Keratinocyte (primary cell): ENCODE measurements around the gene KCNN1.

Source experiments
- EZH2 ChIP-seq: IDR thresholded peaks from one replicate; pipeline ENCODE4 v1.6.1; 2012; ENCODE audit warnings: inconsistent platforms, mild to moderate bottlenecking, low read length, moderate library complexity
- TF ChIP-seq, protein P1 (sequence below), 3 experiments: IDR thresholded peaks in 1 of 3; conservative IDR thresholded peaks in 1 of 3; optimal IDR thresholded peaks in 1 of 3; 2 replicates in 2 of 3; 3 replicates in 1 of 3; pipeline versions ENCODE3 to v1.5.1; 2011; ENCODE audit warnings: low read length in 3 of 3, mild to moderate bottlenecking in 3 of 3, moderate library complexity in 2 of 3, control low read depth in 1 of 3, inconsistent platforms in 1 of 3; ENCODE audit not compliant: insufficient read depth in 2 of 3; ENCODE audit errors: extremely low read depth in 1 of 3

DNA sequence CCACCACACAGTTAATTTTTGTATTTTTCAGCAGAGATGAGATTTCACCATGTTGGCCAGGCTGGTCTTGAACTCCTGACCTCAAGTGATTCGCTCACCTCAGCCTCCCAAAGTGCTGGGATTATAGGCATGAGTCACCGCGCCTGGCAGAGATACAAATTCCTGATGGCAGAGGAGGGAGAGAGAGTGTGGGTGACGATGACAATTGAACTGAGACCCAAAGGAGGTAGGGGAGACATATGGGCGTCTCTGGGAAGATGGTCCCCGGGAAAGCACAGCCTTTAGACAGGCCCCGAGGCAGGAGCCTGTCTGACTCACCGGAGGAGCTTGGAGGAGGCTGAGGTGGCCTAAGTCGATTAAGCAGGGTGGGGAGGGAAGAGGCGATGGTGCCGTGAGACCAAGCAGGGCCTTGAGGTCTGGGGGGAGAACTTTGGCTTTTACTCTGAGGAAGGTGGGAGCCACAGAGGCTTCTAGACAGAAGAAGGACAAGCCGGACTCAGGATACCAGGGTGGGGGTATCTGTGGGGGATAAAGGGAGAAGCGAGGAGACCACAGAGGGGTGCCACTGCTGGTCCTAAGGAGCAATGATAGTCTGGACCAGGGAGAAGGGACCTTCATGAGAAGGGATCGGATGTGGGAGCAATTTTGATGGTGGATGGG is 79.3 kb downstream of the KCNN1 start:
- TF ChIP-seq, protein P1, sequence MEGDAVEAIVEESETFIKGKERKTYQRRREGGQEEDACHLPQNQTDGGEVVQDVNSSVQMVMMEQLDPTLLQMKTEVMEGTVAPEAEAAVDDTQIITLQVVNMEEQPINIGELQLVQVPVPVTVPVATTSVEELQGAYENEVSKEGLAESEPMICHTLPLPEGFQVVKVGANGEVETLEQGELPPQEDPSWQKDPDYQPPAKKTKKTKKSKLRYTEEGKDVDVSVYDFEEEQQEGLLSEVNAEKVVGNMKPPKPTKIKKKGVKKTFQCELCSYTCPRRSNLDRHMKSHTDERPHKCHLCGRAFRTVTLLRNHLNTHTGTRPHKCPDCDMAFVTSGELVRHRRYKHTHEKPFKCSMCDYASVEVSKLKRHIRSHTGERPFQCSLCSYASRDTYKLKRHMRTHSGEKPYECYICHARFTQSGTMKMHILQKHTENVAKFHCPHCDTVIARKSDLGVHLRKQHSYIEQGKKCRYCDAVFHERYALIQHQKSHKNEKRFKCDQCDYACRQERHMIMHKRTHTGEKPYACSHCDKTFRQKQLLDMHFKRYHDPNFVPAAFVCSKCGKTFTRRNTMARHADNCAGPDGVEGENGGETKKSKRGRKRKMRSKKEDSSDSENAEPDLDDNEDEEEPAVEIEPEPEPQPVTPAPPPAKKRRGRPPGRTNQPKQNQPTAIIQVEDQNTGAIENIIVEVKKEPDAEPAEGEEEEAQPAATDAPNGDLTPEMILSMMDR (optimal IDR thresholded peaks at IDR 0.05 in 1 of 3, IDR thresholded peaks at IDR 0.05 in 1 of 3, conservative IDR thresholded peaks at IDR 0.05 in 1 of 3; ENCODE audit: extremely low read depth in 1 of 3, insufficient read depth in 2 of 3, low read length in 3 of 3), result no peak
- TF ChIP-seq EZH2, result no peak
